ENCODE measurements around the gene FAM43A.

FAM43A gene

GRCh38 chr3:194732617-194733016 lies 46.9 kb downstream of the FAM43A start:
- TF ChIP-seq CTCF (IDR thresholded peaks at IDR 0.05; ENCODE audit: low read depth, low read length): no peak
- no peak overlapping the region for H3K4me3 ChIP-seq (ENCODE audit: low read depth, low read length)

DNA sequence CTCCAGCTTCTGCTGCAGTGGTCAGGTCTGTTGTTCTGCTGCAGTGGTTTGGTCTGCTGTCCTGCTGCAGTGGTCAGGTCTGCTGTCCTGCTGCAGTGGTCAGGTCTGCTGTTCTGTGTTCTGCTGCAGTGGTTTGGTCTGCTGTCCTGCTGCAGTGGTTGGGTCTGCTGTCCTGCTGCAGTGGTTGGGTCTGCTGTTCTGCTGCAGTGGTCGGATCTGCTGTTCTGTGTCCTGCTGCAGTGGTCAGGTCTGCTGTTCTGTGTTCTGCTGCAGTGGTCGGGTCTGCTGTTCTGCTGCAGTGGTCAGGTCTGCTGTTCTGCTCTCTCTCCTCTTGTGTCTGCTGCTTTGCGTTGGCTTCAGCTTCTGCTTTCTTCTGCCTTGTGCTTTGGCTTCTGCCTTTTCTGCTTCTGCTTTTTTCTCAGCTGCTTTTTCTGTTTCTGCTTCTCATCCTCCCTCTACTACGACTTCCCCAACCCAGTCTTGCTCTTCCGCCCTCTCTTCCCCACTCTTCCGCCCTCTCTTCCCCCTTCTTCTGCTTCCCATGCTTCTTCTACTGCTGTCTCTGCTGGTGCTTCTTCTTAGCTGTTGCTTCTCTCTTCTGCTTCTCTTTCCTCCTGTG lies 50.7 kb downstream of the FAM43A start:
- H3K4me3 ChIP-seq (ENCODE audit: low read depth, low read length): no peak overlapping the region
- no peak for TF ChIP-seq CTCF (IDR thresholded peaks at IDR 0.05; ENCODE audit: low read depth, low read length)

DNA sequence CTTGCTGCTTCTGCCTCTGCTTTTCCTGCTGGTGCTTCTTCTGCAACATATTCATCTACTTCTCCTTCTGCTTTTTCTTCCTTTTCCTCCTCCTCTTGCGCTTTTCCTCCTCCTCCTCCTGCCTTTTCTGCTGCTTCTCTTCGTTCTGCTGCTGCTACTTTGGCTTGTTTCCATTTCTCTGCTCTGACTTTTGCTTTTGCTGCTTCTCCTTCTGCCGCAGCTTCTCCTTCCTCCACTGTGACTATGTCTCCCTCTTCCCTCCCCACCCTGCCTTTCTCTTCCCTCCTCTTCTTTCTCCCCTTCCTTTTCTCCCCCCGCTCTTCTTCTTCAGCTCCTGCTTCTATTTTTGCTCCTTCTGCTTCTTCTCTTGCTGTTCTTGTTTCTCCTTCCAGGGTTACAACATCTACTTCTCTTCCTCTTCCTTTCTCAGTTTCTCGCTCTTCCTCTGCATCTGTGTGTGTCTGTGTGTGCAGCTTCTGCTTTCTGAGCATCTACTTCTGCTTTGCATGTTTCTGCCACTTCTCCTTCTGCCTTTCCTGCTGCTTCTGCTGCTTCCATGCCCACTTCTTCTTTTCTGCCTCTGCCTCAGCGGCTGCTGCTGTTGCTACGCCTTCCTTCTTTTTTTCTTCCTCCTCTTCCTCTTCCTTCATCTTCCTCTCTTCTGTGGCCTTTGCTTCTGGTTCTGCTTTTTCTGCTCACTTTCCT lies 51.4 kb downstream of the FAM43A start:
- TF ChIP-seq CTCF (IDR thresholded peaks at IDR 0.05; ENCODE audit: low read depth, low read length): no peak
- H3K4me3 ChIP-seq (ENCODE audit: low read depth, low read length): no peak overlapping the region

All from WI38 (cell line).